ENCODE measurements around the gene KRCC1. TPM values are rescaled to one million over a fixed set of nuclear protein-coding genes. Genes with fewer than 3 reads are reported as not detected.
"Not testable (repeated sequence)": the region's sequence is repeated elsewhere in the genome, so short reads cannot be mapped to it uniquely, and the experiment has no call there.

KRCC1 gene
- total RNA-seq, 1 donor = 36.3 TPM

DNA sequence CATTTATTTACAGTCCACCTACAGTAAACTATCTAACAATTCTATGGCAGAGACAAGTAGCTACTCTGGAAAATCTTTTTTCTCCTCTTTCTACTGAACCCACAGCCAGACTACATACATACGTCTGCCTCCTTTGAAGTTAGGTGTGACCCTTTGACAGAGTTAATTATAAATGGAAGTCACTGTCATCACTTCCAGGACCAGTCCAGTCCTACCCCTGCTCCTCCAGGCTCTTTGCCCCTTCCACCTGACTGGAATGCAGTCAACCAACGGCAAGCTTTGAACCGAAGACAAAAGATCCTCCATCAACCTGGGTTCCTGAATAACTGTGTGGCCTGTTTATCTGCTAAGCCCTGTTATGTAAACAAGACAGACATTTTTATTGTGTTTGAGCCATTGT lies 74.4 kb downstream of the KRCC1 start:
- DNase-seq (ENCODE audit: low read depth); H3K4me3 ChIP-seq (ENCODE audit: low read depth, low read length): not testable (repeated sequence)

Small RNA genes lying within 50 kb of the gene (small RNA-seq; reads per million reads assigned to genes)
- not detected for gene MIR4780
- 666 reads per million, percentile 99 among the genes with 10 or more reads in this experiment for gene RNU2-63P

Other genes starting within 250 kb of the KRCC1 start
- 3.5 and 6.5 TPM in 2 replicates for gene RGPD2, start 230.0 kb downstream of the KRCC1 start, total RNA-seq
- under 0.01 TPM in 1 of 2 replicates, not detected in the other for gene RNU2-63P, start 39.2 kb downstream of the KRCC1 start, total RNA-seq
- gene SMYD1, start 12.0 kb upstream of the KRCC1 start, total RNA-seq = under 0.01 TPM in 1 of 2 replicates, not detected in the other
- not detected in 2 replicates for gene FABP1, start 72.3 kb upstream of the KRCC1 start, total RNA-seq
- gene THNSL2, start 114.6 kb upstream of the KRCC1 start, total RNA-seq = under 0.01 and 7.4 TPM in 2 replicates